HepG2 (cell line): ENCODE measurements around the gene TMEM222. TPM values are rescaled to one million over a fixed set of nuclear protein-coding genes. Genes with fewer than 3 reads are reported as not detected.

Source experiments
- ATAC-seq: fragments of 200-7000 bp; cut with Tn5 transposase; 3 replicates; pipeline ENCODE4 v1.9.1; 2020; ENCODE audit warnings: mild to moderate bottlenecking, moderate library complexity
- BruUV-seq: library from RNA; stranded (reverse); fragments of 400-500 nt; replicated peaks from 2 replicates; lab custom pipeline; 2021; lab: Mats Ljungman, UMichigan
- CTCF ChIA-PET: fragments of 300-600 bp; formaldehyde crosslinking; extraction: SDS; loops from one replicate; lab custom pipeline; 2021; ENCODE audit warnings: low total read pairs, inconsistent platforms, low intra/inter-chr PET ratio; lab: Yijun Ruan, JAX
- POLR2A ChIA-PET: fragments of 350-600 bp; sonication (Branson Sonifier 250); formaldehyde crosslinking; loops from one replicate; lab custom pipeline; 2020; ENCODE audit warnings: antibody characterized with exemption, inconsistent platforms; lab: Yijun Ruan, JAX
- DNase-seq: peaks from one replicate; pipeline ENCODE4 v3.0.0-alpha.2; 2015; ENCODE audit warnings: low spot score
- FAIRE-seq: peaks from 3 replicates; lab custom pipeline; 2011; peaks lifted over from hg19 to GRCh38; lab: Jason Lieb, UNC
- H2AFZ ChIP-seq: one replicate; pipeline ENCODE4 v1.6.1; 2011; ENCODE audit warnings: low read length, inconsistent platforms
- H3K27ac ChIP-seq: fragments of 300-600 bp; 3 replicates; pipeline ENCODE4 v1.8.0; 2011; ENCODE audit warnings: mixed run types, mild to moderate bottlenecking, mixed read lengths, low read length, inconsistent platforms; ENCODE audit not compliant: insufficient read depth; ENCODE audit errors: extremely low read length
- H3K27me3 ChIP-seq, 2 experiments: fragments of 200-600 bp in 1 of 2; 2 replicates in 1 of 2; 3 replicates in 1 of 2; pipeline versions ENCODE4 v1.6.0 to v1.8.0; 2011; ENCODE audit warnings: low read length in 2 of 2, mild to moderate bottlenecking in 2 of 2, moderate library complexity in 2 of 2, inconsistent platforms in 1 of 2; ENCODE audit not compliant: insufficient read depth in 2 of 2, control insufficient read depth in 1 of 2
- H3K36me3 ChIP-seq, 2 experiments: fragments of 200-600 bp in 1 of 2; replicated peaks in 1 of 2; 2 replicates in 1 of 2; 3 replicates in 1 of 2; pipeline versions ENCODE4 v1.5.1 to v1.8.0; 2011; ENCODE audit warnings: low read length in 2 of 2, inconsistent platforms in 1 of 2; ENCODE audit not compliant: insufficient read depth in 2 of 2, control insufficient read depth in 1 of 2
- H3K4me1 ChIP-seq: 2 replicates; pipeline ENCODE4 v1.5.1; 2012; ENCODE audit warnings: low read length, inconsistent platforms; ENCODE audit not compliant: insufficient read depth
- H3K4me2 ChIP-seq: 2 replicates; pipeline ENCODE4 v1.6.0; 2011; ENCODE audit warnings: low read depth, low read length, inconsistent platforms
- H3K4me3 ChIP-seq, 3 experiments: fragments of 200-600 bp in 1 of 3; sonication (generic), shearing (Covaris generic) in 1 of 3; replicated peaks in 1 of 3; 2 replicates each; pipeline ENCODE4 v1.5.1; 2011 to 2016; ENCODE audit warnings: low read length in 3 of 3, inconsistent platforms in 2 of 3, low read depth in 2 of 3, mild to moderate bottlenecking in 2 of 3, control low read depth in 1 of 3, mixed read lengths in 1 of 3; ENCODE audit not compliant: insufficient read depth in 1 of 3
- H3K79me2 ChIP-seq: one replicate; pipeline ENCODE4 v1.6.1; 2011; ENCODE audit warnings: low read length, inconsistent platforms; ENCODE audit not compliant: insufficient read depth
- H3K9ac ChIP-seq: 2 replicates; pipeline ENCODE4 v1.6.0; 2011; ENCODE audit warnings: mild to moderate bottlenecking, low read depth, low read length, inconsistent platforms; ENCODE audit not compliant: insufficient read depth
- H3K9me3 ChIP-seq: 2 replicates; pipeline ENCODE4 v1.5.1; 2012; ENCODE audit warnings: mild to moderate bottlenecking, low read length
- H4K20me1 ChIP-seq: 2 replicates; pipeline ENCODE4 v1.6.0; 2011; ENCODE audit warnings: inconsistent platforms, mild to moderate bottlenecking, low read length, moderate library complexity; ENCODE audit not compliant: insufficient read depth
- CEBPB ChIP-seq: IDR thresholded peaks from 2 replicates; pipeline ENCODE4 v1.6.1; 2011; ENCODE audit warnings: low read depth, low read length, improper control_type of control experiment, borderline replicate concordance
- CEBPG ChIP-seq: IDR thresholded peaks from 2 replicates; pipeline ENCODE4 v1.6.1; 2016
- ETV6 ChIP-seq: sonication (generic); formaldehyde crosslinking; conservative IDR thresholded peaks from 2 replicates; pipeline ENCODE4 v1.4.0; 2020; ENCODE audit warnings: missing genetic modification reagents
- IRX3 ChIP-seq: sonication (generic); formaldehyde crosslinking; IDR thresholded peaks from 2 replicates; pipeline ENCODE4 v1.8.1; 2023; ENCODE audit warnings: mild to moderate bottlenecking, low read depth, missing genetic modification reagents, borderline replicate concordance
- MIER3 ChIP-seq: IDR thresholded peaks from 2 replicates; pipeline ENCODE4 v1.6.1; 2016; ENCODE audit warnings: missing compliant biosample characterization, borderline replicate concordance
- PPARG ChIP-seq: conservative IDR thresholded peaks from 2 replicates; pipeline ENCODE4 v1.6.1; 2016; ENCODE audit warnings: missing biosample characterization, missing genetic modification reagents
- STAG1 ChIP-seq: sonication (generic); formaldehyde crosslinking; IDR thresholded peaks from 2 replicates; pipeline ENCODE4 v1.4.0; 2020; ENCODE audit warnings: missing genetic modification reagents
- TEAD3 ChIP-seq: optimal IDR thresholded peaks from 2 replicates; pipeline ENCODE3; 2016; ENCODE audit warnings: borderline replicate concordance
- TP53 ChIP-seq: sonication (generic); formaldehyde crosslinking; conservative IDR thresholded peaks from 2 replicates; pipeline ENCODE4 v1.4.0; 2020; ENCODE audit warnings: missing genetic modification reagents
- ZNF101 ChIP-seq: sonication (generic); formaldehyde crosslinking; IDR thresholded peaks from 2 replicates; pipeline ENCODE4 v1.4.0; 2020; ENCODE audit warnings: mild to moderate bottlenecking, low read depth, missing genetic modification reagents, borderline replicate concordance
- ZNF629 ChIP-seq: sonication (generic); formaldehyde crosslinking; conservative IDR thresholded peaks from 2 replicates; pipeline ENCODE4 v1.5.0; 2020; ENCODE audit warnings: missing genetic modification reagents
- ZNF792 ChIP-seq: IDR thresholded peaks from 2 replicates; pipeline ENCODE4 v1.6.1; 2016
- WGBS: methylation state at CpG from one replicate; pipeline ENCODE4 v1.1.6; 2017; ENCODE audit warnings: low lambda C conversion rate; 5-methylcytosine and 5-hydroxymethylcytosine counted together
- in situ Hi-C: cut with HindIII; loops from 2 replicates; pipeline ENCODE4 v1.10.0; 2017; ENCODE audit warnings: low pct_unique_long_range_greater_than_20kb; ENCODE audit not compliant: extremely low pct_ligation_motif_present
- intact Hi-C: fragments of 100-400 bp; cut with micrococcal nuclease; formaldehyde crosslinking; loops from one replicate; pipeline ENCODE4 v1.10.0; 2022; ENCODE audit not compliant: unreplicated experiment
- polyA plus RNA-seq, 8 experiments: library from polyadenylated mRNA; depleted of rRNA in 3 of 8; stranded (reverse) in 7 of 8; unstranded in 1 of 8; fragments of >200 nt; fragmentation: Illumina TruSeq in 4 of 8; extraction: Trizol in 4 of 8; gene quantifications; 2 replicates each; pipeline versions ENCODE4 v1.2.1 to v1.2.3, GENCODE V29; 2011 to 2016; ENCODE audit warnings: low read depth in 4 of 8, missing spikeins in 1 of 8, mixed read lengths in 1 of 8; ENCODE audit not compliant: insufficient read depth in 1 of 8
- total RNA-seq, 5 experiments: library from RNA; depleted of rRNA; stranded (reverse); fragments of >200 nt; fragmentation: Illumina TruSeq; extraction: Trizol; gene quantifications; 2 replicates each; pipeline ENCODE4 v1.2.3, GENCODE V29; 2016; ENCODE audit warnings: low read depth in 1 of 5
- TF ChIP-seq, protein P1 (sequence below): sonication (generic); formaldehyde crosslinking; IDR thresholded peaks from 2 replicates; pipeline ENCODE4 v1.5.0; 2020; ENCODE audit warnings: mild to moderate bottlenecking, missing genetic modification reagents, moderate library complexity

The TMEM222 gene
- total and polyA plus RNA-seq, 2 of the 13 experiments (the other 11 are each of a cell fraction or from before 2014, with no cell fraction given) = 22.7 to 29.6 TPM

DNA sequence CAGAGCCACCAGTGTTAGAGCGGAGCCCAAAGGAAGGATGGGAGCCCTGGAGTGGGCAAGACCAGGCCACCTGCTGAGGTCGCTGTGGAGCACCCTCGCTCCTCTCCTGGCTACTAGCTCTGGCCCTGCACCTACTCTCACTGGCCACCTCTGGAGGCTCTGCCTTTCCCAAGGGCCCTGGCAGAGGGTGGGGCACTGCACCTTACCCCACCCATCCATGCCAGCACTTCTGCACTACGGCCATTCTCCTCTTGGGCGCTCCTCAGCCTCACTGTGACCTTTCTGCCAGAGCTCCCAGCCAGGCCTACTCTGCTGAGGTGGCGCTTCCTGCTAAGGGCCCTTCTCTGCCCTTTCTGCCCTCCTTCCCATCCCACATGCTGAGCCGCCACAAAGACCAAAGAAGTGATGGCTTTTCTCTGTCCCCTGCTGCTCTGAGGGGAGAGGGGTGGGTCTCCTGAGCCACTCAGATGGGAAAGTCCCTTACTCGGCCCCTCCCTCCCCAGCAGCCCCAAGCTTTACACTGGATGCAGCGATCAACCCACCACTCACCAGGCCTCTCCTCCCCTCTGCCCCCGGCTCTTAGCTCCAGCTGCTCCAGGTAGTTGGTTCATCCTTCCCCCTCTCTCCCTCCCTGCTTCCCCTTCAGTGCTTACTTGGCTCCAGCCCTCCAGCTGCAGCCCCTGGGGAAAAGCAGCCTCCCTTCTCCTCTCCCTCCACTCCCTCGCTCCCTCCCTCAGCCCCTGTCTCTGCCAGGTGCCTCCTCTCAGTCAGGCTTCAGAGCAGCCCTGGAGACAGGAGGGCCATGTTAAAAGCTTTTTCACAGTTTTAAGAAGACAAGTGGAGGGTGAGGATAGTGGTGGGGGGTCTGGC lies 14.8 kb upstream of the TMEM222 start (continued):
- peak; percentile 30; the same call in 1 of the 2 replicates for TF ChIP-seq STAG1
- no peak for TF ChIP-seq ZNF629 (CRISPR knock-in tag)
- TF ChIP-seq TP53 (CRISPR knock-in tag) = no peak
- no peak for TF ChIP-seq IRX3
- TF ChIP-seq, protein P1, sequence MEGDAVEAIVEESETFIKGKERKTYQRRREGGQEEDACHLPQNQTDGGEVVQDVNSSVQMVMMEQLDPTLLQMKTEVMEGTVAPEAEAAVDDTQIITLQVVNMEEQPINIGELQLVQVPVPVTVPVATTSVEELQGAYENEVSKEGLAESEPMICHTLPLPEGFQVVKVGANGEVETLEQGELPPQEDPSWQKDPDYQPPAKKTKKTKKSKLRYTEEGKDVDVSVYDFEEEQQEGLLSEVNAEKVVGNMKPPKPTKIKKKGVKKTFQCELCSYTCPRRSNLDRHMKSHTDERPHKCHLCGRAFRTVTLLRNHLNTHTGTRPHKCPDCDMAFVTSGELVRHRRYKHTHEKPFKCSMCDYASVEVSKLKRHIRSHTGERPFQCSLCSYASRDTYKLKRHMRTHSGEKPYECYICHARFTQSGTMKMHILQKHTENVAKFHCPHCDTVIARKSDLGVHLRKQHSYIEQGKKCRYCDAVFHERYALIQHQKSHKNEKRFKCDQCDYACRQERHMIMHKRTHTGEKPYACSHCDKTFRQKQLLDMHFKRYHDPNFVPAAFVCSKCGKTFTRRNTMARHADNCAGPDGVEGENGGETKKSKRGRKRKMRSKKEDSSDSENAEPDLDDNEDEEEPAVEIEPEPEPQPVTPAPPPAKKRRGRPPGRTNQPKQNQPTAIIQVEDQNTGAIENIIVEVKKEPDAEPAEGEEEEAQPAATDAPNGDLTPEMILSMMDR (CRISPR knock-in tag) = peak; percentile 59
- TF ChIP-seq PPARG = no peak
- no peak for TF ChIP-seq ZNF792 (CRISPR knock-in tag)
- no peak for TF ChIP-seq ZNF101 (CRISPR knock-in tag)
- no peak for TF ChIP-seq MIER3 (CRISPR knock-in tag)
- TF ChIP-seq ETV6 (CRISPR knock-in tag) = no peak
- TF ChIP-seq, all 625 proteins: peak for 7

DNA sequence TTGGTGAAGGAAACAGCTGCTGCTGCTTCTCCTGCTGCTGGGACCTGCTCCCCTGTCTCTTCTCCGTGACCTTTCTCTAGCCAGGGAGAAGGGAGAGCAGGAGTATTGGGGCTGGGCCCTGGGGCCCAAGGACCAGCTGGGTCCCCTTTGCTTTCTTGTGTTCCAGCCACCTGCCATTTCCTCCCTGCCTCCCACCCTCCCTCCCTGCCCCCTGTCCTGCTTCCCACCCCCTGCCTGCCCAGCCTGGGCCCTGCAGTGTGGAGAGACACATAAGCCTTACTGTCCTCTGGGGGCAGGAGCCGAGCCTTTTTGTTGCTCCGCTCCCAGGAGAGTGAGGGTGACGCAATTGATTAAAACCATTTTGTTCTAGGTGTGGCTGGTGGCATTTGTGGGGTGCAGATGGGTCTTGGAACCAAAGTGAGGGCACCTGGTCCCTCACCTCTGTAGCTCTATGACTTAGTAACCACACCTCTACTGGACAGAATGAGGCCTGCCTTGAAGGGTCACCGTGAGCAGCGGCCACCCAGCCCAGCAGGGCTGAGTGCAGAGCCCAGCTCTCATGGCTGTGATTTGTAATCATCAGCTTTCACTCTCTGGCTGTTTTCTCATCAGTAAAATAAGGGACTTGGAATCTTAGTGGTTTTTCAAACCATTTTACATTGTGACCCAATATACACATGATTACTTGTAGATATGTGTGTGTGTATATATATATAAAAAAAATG lies 13.9 kb upstream of the TMEM222 start:
- POLR2A ChIA-PET = interaction anchor here (0.5 kb wide), 1 partner anchor 8 kb away, joined by 4 read pairs; no protein-coding TSS in a partner anchor
- peak; percentile 77 for ATAC-seq

More for the DNA sequence above, 13.9 kb upstream of the TMEM222 start:
- Histone ChIP-seq H4K20me1 (no peaks in the 10 kb centered on the region), H3K9ac (no peak overlapping the region), H3K79me2 (no peaks in the 10 kb centered on the region), H2AFZ (no peak overlapping the region), H3K4me3 (no peak overlapping the region), H3K27me3 (no peaks in the 10 kb centered on the region), H3K9me3 (no peaks in the 10 kb centered on the region), H3K4me1 (no peaks in the 10 kb centered on the region), H3K36me3 (no peaks in the 10 kb centered on the region), H3K4me2 (peak overlapping the region; percentile 67), H3K27ac (no peak overlapping the region)
- 37% methylated on average over 4 of the region's 6 CpGs for WGBS
- no peak for DNase-seq
- FAIRE-seq = no peak
- intact Hi-C loops (no loop called here), in situ Hi-C loops (no loop called here)
- peak; percentile 40 for TF ChIP-seq CEBPG (CRISPR knock-in tag)
- TF ChIP-seq TEAD3 (CRISPR knock-in tag) = no peak
- peak; percentile 40; the same call in 1 of the 2 replicates for TF ChIP-seq CEBPB
- no TSS peak for BruUV-seq
- CTCF ChIA-PET = no interaction called here
